B cell (primary cell): ENCODE measurements around the gene TRAPPC14. TPM values are rescaled to one million over a fixed set of nuclear protein-coding genes. Genes with fewer than 3 reads are reported as not detected.

Source experiments
- ATAC-seq: fragments of 200-7000 bp; cut with Tn5 transposase; one replicate; pipeline ENCODE4 v1.10.0; 2021; ENCODE audit warnings: low read depth, mild to moderate bottlenecking, moderate number of reproducible peaks, moderate library complexity
- CTCF ChIA-PET: fragments of 350-600 bp; sonication (Branson Sonifier 250); formaldehyde crosslinking; loops from one replicate; lab custom pipeline; 2021; ENCODE audit warnings: antibody characterized with exemption, inconsistent platforms; lab: Charles Lee
- POLR2A ChIA-PET: fragments of 350-600 bp; sonication (Branson Sonifier 250); formaldehyde crosslinking; loops from one replicate; lab custom pipeline; 2021; ENCODE audit warnings: antibody characterized with exemption; lab: Charles Lee
- DNase-seq: peaks from one replicate; pipeline ENCODE4 v3.0.0; 2013
- H2AFZ ChIP-seq: 2 replicates; pipeline ENCODE4 v1.6.1; 2012; ENCODE audit warnings: mild to moderate bottlenecking, low read depth, low read length; ENCODE audit not compliant: insufficient read depth, poor library complexity, severe bottlenecking
- H3K27ac ChIP-seq, 2 donors: 1 replicate in 1 of 2; 2 replicates in 1 of 2; pipeline ENCODE4 v1.5.1; 2012 to 2013; ENCODE audit warnings: low read length in 2 of 2, mild to moderate bottlenecking in 2 of 2, moderate library complexity in 1 of 2
- H3K27me3 ChIP-seq, 4 experiments: fragments of 200-600 bp in 1 of 4; sonication (generic) in 1 of 4; replicated peaks in 1 of 4; 1 replicate in 2 of 4; 2 replicates in 2 of 4; pipeline versions ENCODE4 v1.6.1 to v1.7.0; 2013 to 2016; ENCODE audit warnings: low read length in 3 of 4, mild to moderate bottlenecking in 2 of 4, mixed read lengths in 1 of 4, moderate library complexity in 1 of 4; ENCODE audit not compliant: insufficient read depth in 4 of 4, control insufficient read depth in 3 of 4; ENCODE audit errors: control extremely low read depth in 1 of 4
- H3K36me3 ChIP-seq, 2 experiments: replicated peaks in 1 of 2; 1 replicate in 1 of 2; 2 replicates in 1 of 2; pipeline versions ENCODE4 v1.6.1 to v1.7.1; 2013; ENCODE audit warnings: low read length in 1 of 2; ENCODE audit not compliant: insufficient read depth in 2 of 2, control insufficient read depth in 1 of 2; ENCODE audit errors: control extremely low read depth in 1 of 2, extremely low read depth in 1 of 2
- H3K4me1 ChIP-seq, 2 donors: fragments of 200-600 bp in 1 of 2; sonication (generic) in 1 of 2; 1 replicate in 1 of 2; 2 replicates in 1 of 2; pipeline versions ENCODE4 v1.5.1 to v1.6.1; 2013 to 2017; ENCODE audit warnings: low read length in 2 of 2; ENCODE audit not compliant: control insufficient read depth in 2 of 2, insufficient read depth in 2 of 2
- H3K4me2 ChIP-seq: replicated peaks from 2 replicates; pipeline ENCODE3; 2012; ENCODE audit warnings: mild to moderate bottlenecking, low read depth, low read length; ENCODE audit not compliant: poor library complexity, severe bottlenecking
- H3K4me3 ChIP-seq, 5 experiments: fragments of 200-600 bp in 1 of 5; sonication (generic) in 1 of 5; 1 replicate in 3 of 5; 2 replicates in 2 of 5; pipeline versions ENCODE4 v1.5.1 to v1.7.0; 2011 to 2016; ENCODE audit warnings: low read length in 4 of 5, mild to moderate bottlenecking in 4 of 5, low read depth in 2 of 5, control low read depth in 1 of 5, moderate library complexity in 1 of 5; ENCODE audit not compliant: insufficient read depth in 1 of 5; ENCODE audit errors: control extremely low read depth in 1 of 5, extremely low read depth in 1 of 5
- H3K79me2 ChIP-seq: fragments of 200-600 bp; sonication (generic); one replicate; pipeline ENCODE4 v1.6.0; 2016; ENCODE audit warnings: low read length; ENCODE audit not compliant: control insufficient read depth, insufficient read depth
- H3K9ac ChIP-seq: fragments of 200-600 bp; sonication (generic); 2 replicates; pipeline ENCODE4 v1.6.1; 2017; ENCODE audit warnings: mild to moderate bottlenecking, low read length, moderate library complexity
- H3K9me3 ChIP-seq, 3 donors: one replicate each; pipeline versions ENCODE4 v1.6.1 to v1.7.1; 2013; ENCODE audit warnings: low read length in 2 of 3; ENCODE audit not compliant: control insufficient read depth in 2 of 3, insufficient read depth in 1 of 3; ENCODE audit errors: control extremely low read depth in 1 of 3
- H4K20me1 ChIP-seq: 2 replicates; pipeline ENCODE4 v1.6.0; 2012; ENCODE audit warnings: mild to moderate bottlenecking, low read length; ENCODE audit not compliant: insufficient read depth, control insufficient read depth, poor library complexity, severe bottlenecking
- H3K27ac Mint-ChIP-seq: one replicate; pipeline ENCODE4 v1.8.0; 2021; ENCODE audit warnings: mixed read lengths
- H3K27me3 Mint-ChIP-seq: one replicate; pipeline ENCODE4 v1.8.0; 2021; ENCODE audit warnings: mixed read lengths
- H3K4me1 Mint-ChIP-seq: one replicate; pipeline ENCODE4 v1.8.0; 2021; ENCODE audit warnings: mixed read lengths
- H3K4me3 Mint-ChIP-seq: one replicate; pipeline ENCODE4 v1.8.0; 2021; ENCODE audit warnings: mixed read lengths
- H3K9me3 Mint-ChIP-seq: one replicate; pipeline ENCODE4 v1.8.0; 2022; ENCODE audit warnings: mixed read lengths; ENCODE audit not compliant: insufficient read depth
- CTCF ChIP-seq: fragments of 200-600 bp; IDR thresholded peaks from one replicate; pipeline ENCODE4 v1.8.0; 2022; ENCODE audit warnings: antibody characterized with exemption, mild to moderate bottlenecking
- EZH2 ChIP-seq: IDR thresholded peaks from 2 replicates; pipeline ENCODE4 v1.6.1; 2012; ENCODE audit warnings: borderline replicate concordance, low read depth, mild to moderate bottlenecking, moderate library complexity, low read length; ENCODE audit not compliant: insufficient read depth, poor library complexity, severe bottlenecking
- WGBS: methylation state at CpG from one replicate; pipeline ENCODE4 v1.1.5; 2013; ENCODE audit warnings: missing lambda C conversion rate; ENCODE audit not compliant: insufficient coverage; 5-methylcytosine and 5-hydroxymethylcytosine counted together
- intact Hi-C: fragments of 100-400 bp; cut with micrococcal nuclease; formaldehyde crosslinking; loops from one replicate; pipeline ENCODE4 v1.10.0; 2022
- polyA plus RNA-seq: library from polyadenylated mRNA; depleted of rRNA; stranded (reverse); fragments of >200 nt; gene quantifications from 2 replicates; pipeline ENCODE4 v1.2.3, GENCODE V29; 2012
- total RNA-seq, 2 donors: library from RNA; stranded (reverse); fragments of 120-200 nt in 1 of 2; gene quantifications; 1 replicate in 1 of 2; 2 replicates in 1 of 2; pipeline versions ENCODE4 v1.2.3 to v1.2.4, GENCODE V29; 2013 to 2022

Gene TRAPPC14
- total and polyA plus RNA-seq, 2 donors (not counting 1 experiment from before 2014, with no cell fraction given) = 64.8 to 71.2 TPM

DNA sequence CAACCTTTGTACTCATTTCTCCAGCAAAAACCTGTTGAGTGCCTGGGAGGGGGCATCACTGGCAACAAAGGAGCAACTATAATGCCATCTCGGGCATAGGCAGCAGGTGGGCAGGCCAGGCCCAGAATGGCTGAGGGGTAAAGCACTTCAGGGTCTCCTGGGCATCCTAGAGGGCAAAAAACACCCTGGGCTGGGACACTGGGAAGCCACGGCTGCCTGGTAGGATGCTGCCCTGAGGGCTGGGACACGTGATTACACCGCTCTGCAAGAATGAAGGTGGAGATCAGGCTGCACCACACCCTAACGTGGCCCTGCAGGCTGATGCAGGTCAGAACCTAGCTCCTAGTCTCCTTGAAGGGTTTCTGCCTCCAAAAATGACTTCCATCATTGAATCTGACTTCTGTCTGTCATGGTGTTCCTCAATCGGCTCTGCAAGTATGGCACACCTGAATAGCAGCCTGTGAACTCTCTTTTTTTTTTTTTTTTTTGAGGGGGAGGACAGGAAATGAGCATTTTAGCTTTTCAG, 4.5 kb upstream of the TRAPPC14 start:
- Histone ChIP-seq H3K4me1 (peaks cover 18 to 19% of the 10 kb centered on the region in 2 donors), H3K36me3 (no peaks in the 10 kb centered on the region), H3K79me2 (peaks cover 9% of the 10 kb centered on the region), H3K9me3 (peaks cover 0 to 2% (median 0%) of the 10 kb centered on the region in 3 donors), H3K27me3 (peaks cover 0 to 21% (median 15%) of the 10 kb centered on the region in 4 experiments), H3K27ac (no peak overlapping the region), H4K20me1 (peaks cover under 1% of the 10 kb centered on the region), H3K4me2 (no peak overlapping the region), H3K9ac (no peak overlapping the region), H2AFZ (no peak overlapping the region), H3K4me3 (no peak overlapping the region)
- no peak overlapping the region for H3K27ac Mint-ChIP-seq
- intact Hi-C loops = no loop called here
- ChIA-PET CTCF (interaction anchor here (0.7 to 1.0 kb wide), 2 partner anchors 30 to 245 kb away, joined by 3 to 4 read pairs; no protein-coding TSS in a partner anchor), POLR2A (interaction anchor here (0.6 to 0.7 kb wide), 2 partner anchors 14 to 56 kb away, joined by 3 to 4 read pairs; partner anchors contain the start of gene GPC2)
- 85% methylated on average over 5 of the region's 6 CpGs for WGBS
- H3K4me3 Mint-ChIP-seq = no peak overlapping the region
- ATAC-seq (no peak), DNase-seq (no peak)
- peaks cover 23% of the 10 kb centered on the region for H3K27me3 Mint-ChIP-seq
- TF ChIP-seq EZH2 = no peak
- TF ChIP-seq CTCF = no peak
- H3K4me1 Mint-ChIP-seq = peaks cover 26% of the 10 kb centered on the region
- H3K9me3 Mint-ChIP-seq = no peaks in the 10 kb centered on the region

GRCh38 chr7:100160067-100160466, 1.5 kb upstream of the TRAPPC14 start:
- 96% methylated on average over 18 of the region's 18 CpGs for WGBS
- H2AFZ ChIP-seq = no peak overlapping the region
- intact Hi-C loops = no loop called here
- H3K9me3 Mint-ChIP-seq = no peaks in the 10 kb centered on the region
- ChIA-PET CTCF (interaction anchor here (1.0 to 5.1 kb wide), 2 partner anchors 26 to 27 kb away, joined by 5 to 18 read pairs; no protein-coding TSS in a partner anchor), POLR2A (no interaction called here)
- H3K4me1 ChIP-seq = peaks cover 22 to 26% of the 10 kb centered on the region in 2 donors
- H3K4me2 ChIP-seq = no peak overlapping the region
- H3K27ac Mint-ChIP-seq = no peak overlapping the region
- ATAC-seq (no peak), DNase-seq (no peak)
- H4K20me1 ChIP-seq = peaks cover 23% of the 10 kb centered on the region
- H3K9me3 ChIP-seq = no peaks in the 10 kb centered on the region
- no peak overlapping the region for H3K27ac ChIP-seq
- peaks cover 34% of the 10 kb centered on the region for H3K4me1 Mint-ChIP-seq
- no peaks in the 10 kb centered on the region for H3K27me3 Mint-ChIP-seq
- no peak overlapping the region for H3K4me3 ChIP-seq
- peak overlapping the region; percentile 89 for H3K4me3 Mint-ChIP-seq
- no peak overlapping the region for H3K9ac ChIP-seq
- peaks cover 18% of the 10 kb centered on the region for H3K79me2 ChIP-seq
- peaks cover 0 to 26% of the 10 kb centered on the region in 2 experiments for H3K36me3 ChIP-seq
- no peaks in the 10 kb centered on the region for H3K27me3 ChIP-seq
- TF ChIP-seq EZH2 (no peak), CTCF (no peak)
